HG02759 (cell line): ENCODE results near the gene FBLN2.

Experiments used
- ATAC-seq: cut with Tn5 transposase; IDR thresholded peaks from one replicate; pipeline ENCODE4 v1.9.1; 2021; ENCODE audit warnings: mild to moderate bottlenecking, moderate library complexity; ENCODE audit not compliant: unreplicated experiment

FBLN2 gene

DNA sequence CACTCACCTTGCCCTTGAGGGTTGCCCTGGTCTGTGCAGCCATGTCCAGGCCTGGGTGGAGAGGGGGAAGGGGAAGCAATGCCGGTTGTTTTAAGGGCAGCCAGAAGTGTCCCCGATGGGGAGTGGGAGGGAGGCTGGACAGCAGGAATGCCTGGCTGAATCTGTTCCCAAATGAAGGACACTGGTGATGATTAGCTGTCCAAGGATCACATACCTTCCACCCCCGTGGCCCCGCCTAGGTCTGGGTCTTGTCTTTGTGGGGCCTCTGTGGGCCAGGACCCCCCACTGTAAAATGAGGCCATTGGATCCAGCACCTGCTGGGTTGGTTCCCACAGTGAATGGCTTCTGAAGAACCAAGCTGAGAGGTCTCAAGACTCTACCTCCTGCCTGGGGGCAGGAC, 71.4 kb downstream of the FBLN2 start:
- no peak for ATAC-seq

- ATAC-seq = no peak
Observed at GRCh38 chr3:13620776-13621365, 71.9 kb downstream of the FBLN2 start.

GRCh38 chr3:13621381-13622221, 72.7 kb downstream of the FBLN2 start:
- ATAC-seq = no peak

- ATAC-seq = no peak
Observed at GRCh38 chr3:13622356-13622755, 73.4 kb downstream of the FBLN2 start.

GRCh38 chr3:13623101-13623654, 74.3 kb downstream of the FBLN2 start:
- ATAC-seq = no peak

DNA sequence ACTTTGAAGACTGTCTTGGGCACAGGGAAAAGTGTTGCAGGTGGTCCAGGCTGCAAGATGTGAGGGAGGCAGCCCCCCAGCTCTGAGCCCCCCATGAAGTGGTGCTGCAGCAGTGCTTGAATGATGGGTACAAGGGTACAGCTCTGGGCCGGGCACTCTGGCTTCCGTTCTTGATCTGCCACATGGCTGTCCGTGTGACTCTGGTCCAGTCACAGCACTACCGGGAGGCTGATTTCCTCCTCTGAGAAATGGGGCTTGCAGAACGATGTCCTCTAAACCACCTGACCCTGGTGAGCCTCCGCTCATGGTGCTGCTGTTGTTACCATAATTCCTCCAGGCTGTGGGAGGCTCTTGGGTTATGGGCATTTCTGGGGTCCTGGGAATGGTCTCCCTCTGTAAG, 75.1 kb downstream of the FBLN2 start:
- ATAC-seq = no peak

DNA sequence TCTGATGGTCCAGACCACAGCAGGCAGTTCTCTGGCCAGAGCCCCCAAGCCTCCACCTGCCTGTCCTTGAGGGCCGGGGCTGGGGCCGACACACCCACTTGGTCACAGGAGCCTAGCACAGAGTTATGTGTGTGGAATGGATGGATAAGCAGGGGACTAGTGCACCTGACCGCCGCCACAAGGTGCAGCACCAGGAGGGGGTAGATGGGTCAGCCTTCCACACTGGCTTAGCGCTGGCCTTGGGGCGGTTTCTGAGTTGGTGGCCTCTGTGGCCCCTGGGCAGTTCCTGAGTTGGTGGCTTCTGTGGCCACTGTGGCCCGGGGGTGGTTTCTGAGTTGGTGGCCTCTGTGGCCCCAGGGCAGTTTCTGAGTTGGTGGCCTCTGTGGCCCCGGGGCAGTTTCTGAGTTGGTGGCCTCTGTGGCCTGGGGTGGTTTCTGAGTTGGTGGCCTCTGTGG, 75.8 kb downstream of the FBLN2 start:
- no peak for ATAC-seq

GRCh38 chr3:13626396-13626795, 77.5 kb downstream of the FBLN2 start:
- no peak for ATAC-seq

GRCh38 chr3:13626915-13627460, 78.1 kb downstream of the FBLN2 start:
- ATAC-seq = no peak

GRCh38 chr3:13627681-13628080, 78.8 kb downstream of the FBLN2 start:
- no peak for ATAC-seq

DNA sequence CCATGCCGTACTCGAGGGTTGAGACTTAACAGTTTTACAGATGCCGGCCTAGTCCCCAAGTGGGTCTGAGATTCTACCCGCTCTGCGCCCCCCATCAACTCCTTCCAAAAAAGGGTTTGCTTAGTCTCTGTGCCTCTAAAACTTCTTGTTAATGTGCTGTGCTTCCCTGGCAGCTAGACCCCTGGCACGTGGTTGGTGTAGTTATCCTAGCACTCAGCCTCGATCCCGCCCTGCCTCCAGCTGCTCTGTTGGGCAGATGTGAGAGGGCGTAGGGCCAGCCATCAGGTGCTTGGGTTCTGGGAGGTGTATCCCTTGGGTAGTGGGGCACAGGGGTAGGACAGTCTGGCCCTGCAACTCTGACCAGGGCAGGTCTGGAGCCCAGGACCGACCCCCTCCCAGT, 79.5 kb downstream of the FBLN2 start:
- no peak for ATAC-seq

GRCh38 chr3:13628841-13629551, 80.1 kb downstream of the FBLN2 start:
- ATAC-seq = no peak

- no peak for ATAC-seq
Observed at GRCh38 chr3:13629644-13630043, 80.7 kb downstream of the FBLN2 start.

DNA sequence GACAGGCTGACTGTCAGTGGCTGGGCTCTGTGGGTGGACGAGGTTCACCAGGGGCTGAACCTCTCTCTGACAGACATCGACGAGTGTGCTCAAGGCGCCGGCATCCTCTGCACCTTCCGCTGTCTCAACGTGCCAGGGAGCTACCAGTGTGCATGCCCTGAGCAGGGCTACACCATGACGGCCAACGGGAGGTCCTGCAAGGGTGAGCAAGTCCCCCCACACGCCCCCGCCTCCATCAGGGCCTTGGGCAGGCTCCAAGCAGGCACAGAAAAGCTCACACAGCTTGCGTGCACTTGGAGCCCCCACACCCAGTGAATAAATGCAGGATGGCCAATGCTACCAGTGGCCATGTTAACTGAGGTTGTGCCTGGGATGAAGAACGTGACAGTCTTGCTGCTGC, 82.3 kb downstream of the FBLN2 start:
- no peak for ATAC-seq

GRCh38 chr3:13633176-13633575, 84.3 kb downstream of the FBLN2 start:
- ATAC-seq = no peak

GRCh38 chr3:13634151-13634550, 85.2 kb downstream of the FBLN2 start:
- no peak for ATAC-seq

DNA sequence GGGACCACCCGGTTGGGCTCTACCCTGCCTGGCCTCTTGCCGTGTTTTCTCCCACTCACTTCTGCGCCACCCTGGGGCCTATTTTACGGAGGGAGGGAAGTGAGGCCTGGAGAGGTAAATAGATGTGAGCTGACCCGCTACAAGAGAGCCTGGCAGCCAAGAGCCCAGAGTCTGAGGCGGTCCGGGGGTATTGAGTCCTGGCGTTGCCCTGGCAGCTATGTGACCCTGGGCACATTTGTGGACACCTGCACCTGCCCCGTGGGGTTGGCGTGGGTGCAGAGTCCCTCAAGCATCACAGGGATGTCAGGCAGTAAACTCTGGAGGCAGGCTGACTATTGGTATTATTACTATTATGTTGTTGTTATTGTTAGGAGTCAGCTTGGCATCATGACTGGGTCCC, 85.7 kb downstream of the FBLN2 start:
- no peak for ATAC-seq

GRCh38 chr3:13636186-13636585, 87.3 kb downstream of the FBLN2 start:
- no peak for ATAC-seq

- ATAC-seq = no peak
Observed at GRCh38 chr3:13636874-13637273, 87.9 kb downstream of the FBLN2 start.

- no peak for ATAC-seq
Observed at GRCh38 chr3:13637311-13637891, 88.5 kb downstream of the FBLN2 start.

DNA sequence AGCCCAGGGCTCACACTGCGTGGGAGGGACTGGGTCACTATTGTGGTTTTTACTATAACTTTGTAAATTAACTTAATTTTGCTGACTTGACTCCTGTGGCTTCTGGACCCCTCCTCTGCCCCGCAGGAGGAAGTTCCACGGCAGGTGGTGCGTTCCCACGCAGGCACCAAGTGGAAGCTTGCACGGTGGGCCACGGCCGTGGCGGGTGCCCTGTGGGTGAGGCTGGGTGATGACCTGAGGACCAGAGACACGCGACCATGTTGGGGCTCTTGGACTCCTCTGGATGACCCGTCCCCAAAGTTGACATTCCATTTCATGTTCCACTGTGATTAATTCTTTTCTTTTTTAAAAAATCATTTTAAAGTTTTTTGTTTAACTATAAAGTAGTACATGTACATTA, 89.0 kb downstream of the FBLN2 start:
- ATAC-seq = no peak
